ENCODE measurements around the gene LTBP3.

The LTBP3 gene

GRCh38 chr11:65585396-65586246 is 27.5 kb upstream of the LTBP3 start:
- DNase-seq, result no peak

- no peak for DNase-seq
Measured at GRCh38 chr11:65584723-65585171, 26.6 kb upstream of the LTBP3 start.

GRCh38 chr11:65584106-65584505 is 25.9 kb upstream of the LTBP3 start:
- no peak for DNase-seq

GRCh38 chr11:65583589-65583988 is 25.4 kb upstream of the LTBP3 start:
- DNase-seq, result no peak

GRCh38 chr11:65581928-65582327 is 23.8 kb upstream of the LTBP3 start:
- DNase-seq, result no peak

- no peak for DNase-seq
Measured at GRCh38 chr11:65580756-65581155, 22.6 kb upstream of the LTBP3 start.

- no peak for DNase-seq
Measured at GRCh38 chr11:65580031-65580692, 22.0 kb upstream of the LTBP3 start.

GRCh38 chr11:65579291-65579690 is 21.1 kb upstream of the LTBP3 start:
- DNase-seq, result no peak

GRCh38 chr11:65578667-65579066 is 20.5 kb upstream of the LTBP3 start:
- no peak for DNase-seq

- no peak for DNase-seq
Measured at GRCh38 chr11:65578134-65578533, 20.0 kb upstream of the LTBP3 start.

- no peak for DNase-seq
Measured at GRCh38 chr11:65577756-65578109, 19.6 kb upstream of the LTBP3 start.

- DNase-seq, result peak; percentile 96 to 98 (median 97)
Measured at GRCh38 chr11:65576867-65577755, 19.0 kb upstream of the LTBP3 start.

- peak; percentile 62 to 74 (median 65) for DNase-seq
Measured at GRCh38 chr11:65576232-65576866, 18.2 kb upstream of the LTBP3 start.

GRCh38 chr11:65575568-65576231 is 17.5 kb upstream of the LTBP3 start, which contains the start of gene EHBP1L1:
EHBP1L1 (plus strand) TSS chr11:65576053; CDS start chr11:65576303, 250 bp downstream.
- DNase-seq, result peak; percentile 83 to 95 (median 85)

GRCh38 chr11:65574811-65575567 is 16.8 kb upstream of the LTBP3 start:
- no peak for DNase-seq

- peak; percentile 99 to 100 (median 99) for DNase-seq
Measured at GRCh38 chr11:65574109-65574810, 16.1 kb upstream of the LTBP3 start.

GRCh38 chr11:65573391-65574079 is 15.4 kb upstream of the LTBP3 start:
- no peak for DNase-seq

GRCh38 chr11:65572356-65573051 is 14.3 kb upstream of the LTBP3 start, which contains the start of gene FAM89B:
FAM89B (plus strand) TSS chr11:65572538; CDS start chr11:65572670, 132 bp downstream.
- peak; percentile 90 to 95 (median 92) for DNase-seq

GRCh38 chr11:65571940-65572339 is 13.8 kb upstream of the LTBP3 start:
- DNase-seq, result no peak

All from suppressor macrophage treated with lipopolysaccharide for 1 hour (primary cell).